ENCODE data around the gene GIT1.

The GIT1 gene

DNA sequence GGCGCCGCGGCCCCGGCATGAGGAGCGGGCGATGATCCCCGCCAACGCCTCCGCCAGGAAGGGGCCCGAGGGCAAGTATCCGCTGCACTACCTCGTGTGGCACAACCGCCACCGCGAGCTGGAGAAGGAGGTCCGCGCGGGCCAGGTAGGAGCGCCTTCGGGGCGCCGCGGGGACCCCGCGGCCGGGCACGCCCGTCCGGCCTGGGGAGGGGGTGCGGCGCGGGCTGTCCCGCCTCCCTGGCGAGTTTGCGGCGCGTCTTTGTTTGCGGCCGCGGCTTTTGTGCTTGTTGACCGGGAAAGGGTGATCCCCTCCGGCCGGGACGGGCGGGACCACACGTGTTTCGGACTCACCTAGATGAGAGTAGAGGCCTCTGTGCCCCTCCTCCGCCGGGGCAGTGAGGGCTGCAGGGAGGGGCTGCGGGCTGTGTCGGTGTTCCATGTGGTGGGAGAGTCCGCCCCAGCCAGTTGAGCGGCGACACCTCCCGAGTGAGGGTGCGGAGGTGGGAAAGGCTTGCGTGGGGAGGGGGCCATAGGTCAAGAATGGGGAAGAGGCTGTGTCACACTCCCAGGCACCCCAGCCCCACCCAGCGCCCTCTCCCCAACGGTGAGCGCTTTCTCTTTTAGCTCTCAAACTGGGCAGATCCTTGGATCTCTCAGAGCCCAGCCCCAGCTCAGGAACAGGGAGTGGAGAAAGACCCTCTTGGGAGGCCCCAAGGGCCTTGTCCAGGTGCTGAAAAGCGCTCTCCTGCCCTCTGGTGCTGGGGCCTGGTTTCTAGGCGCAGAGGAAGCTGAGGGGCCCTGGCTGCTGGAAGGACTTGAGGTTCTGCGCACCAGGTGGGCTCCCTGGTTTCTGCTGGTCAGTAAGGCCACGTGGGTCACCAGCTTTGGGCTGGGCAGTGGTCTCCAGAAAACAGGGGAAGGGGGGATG, 4.4 kb upstream of the GIT1 start:
- DNase-seq (ENCODE audit: low read depth in 2 of 2) = no peak

DNA sequence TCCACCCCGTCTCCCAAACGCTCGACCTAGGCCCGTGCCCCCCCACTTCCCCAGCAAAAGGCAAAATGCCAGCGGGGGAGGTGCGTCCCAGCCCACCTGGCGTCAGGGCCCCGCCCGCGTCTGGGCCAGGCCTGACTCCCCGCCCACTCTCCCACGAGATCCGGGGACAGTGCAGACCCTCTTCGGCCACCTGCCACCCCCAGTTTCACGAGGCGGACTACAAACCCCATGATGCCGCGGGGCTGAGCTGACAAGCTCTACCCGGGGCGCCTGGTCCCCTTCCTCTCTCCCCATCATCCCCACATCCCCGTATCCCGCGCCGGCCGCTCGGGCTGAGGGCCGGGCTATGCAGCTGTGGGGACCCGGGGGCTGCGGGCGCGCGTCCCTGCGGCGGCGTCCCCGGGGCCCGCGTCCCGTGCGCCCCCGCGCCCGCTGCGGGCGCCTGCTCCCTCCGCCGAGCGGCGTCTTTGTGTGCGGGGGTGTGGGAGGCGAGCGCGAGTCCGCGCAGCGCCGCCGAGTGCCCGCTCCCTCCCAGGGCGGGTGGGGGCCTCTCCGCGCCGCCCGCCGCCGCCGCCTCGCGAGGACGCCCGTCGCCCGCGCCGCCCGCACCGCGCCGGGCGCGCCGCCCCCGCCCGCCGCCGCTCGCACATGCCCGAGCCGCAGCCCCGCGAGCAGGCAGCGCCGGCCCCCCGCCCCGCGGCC, 3.6 kb upstream of the GIT1 start, which contains the start of gene ANKRD13B:
Gene ANKRD13B (plus strand): TSS at position 283 of the 702 bp plus-strand sequence. CDS start 490 bp downstream, outside the sequence.
- no peak for DNase-seq (ENCODE audit: low read depth in 2 of 2)

DNA sequence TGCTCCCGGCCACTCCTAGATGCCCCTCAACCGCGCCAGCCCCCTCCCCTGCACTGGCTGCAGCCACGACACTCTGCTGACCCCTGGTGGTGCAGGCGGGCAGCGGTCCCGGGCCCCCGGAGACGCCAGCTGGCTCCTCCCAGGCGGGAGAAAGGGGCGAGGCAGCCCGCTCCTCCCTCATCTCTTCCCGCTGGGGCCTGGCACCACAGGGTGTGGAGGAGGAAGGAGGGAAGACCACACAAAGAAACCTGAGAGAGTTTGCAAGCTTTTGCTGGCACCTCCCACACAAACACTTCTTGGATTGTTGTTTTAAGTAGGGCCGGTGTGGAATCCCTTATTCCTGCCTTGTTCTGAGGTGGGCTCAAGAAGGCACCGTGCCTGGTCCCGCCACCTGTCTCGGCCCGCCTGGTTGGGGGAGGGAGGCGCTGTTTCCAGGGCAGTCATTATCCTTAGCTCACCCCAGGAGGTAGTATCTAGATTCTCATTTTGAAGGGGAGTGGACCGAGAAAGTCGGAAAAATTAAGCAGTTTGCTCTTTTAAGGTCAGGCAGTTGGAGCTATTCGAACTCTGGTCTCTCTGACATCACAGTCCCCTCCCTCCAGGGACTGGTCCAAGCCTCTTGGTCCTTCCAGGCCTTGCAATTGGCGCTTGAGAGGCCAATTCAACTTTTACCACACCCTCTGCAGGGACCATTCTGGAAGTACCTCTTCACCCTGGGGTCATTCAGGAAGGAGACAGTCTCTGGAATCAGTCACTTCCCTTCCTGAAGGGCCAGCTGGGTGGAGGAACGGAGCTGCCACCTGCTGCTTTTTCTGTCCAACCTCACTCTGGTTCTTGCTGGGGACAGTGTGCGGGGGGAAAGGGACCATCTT, 2.5 kb upstream of the GIT1 start:
- peak; percentile 49 to 76 for DNase-seq (ENCODE audit: low read depth in 2 of 2)

DNA sequence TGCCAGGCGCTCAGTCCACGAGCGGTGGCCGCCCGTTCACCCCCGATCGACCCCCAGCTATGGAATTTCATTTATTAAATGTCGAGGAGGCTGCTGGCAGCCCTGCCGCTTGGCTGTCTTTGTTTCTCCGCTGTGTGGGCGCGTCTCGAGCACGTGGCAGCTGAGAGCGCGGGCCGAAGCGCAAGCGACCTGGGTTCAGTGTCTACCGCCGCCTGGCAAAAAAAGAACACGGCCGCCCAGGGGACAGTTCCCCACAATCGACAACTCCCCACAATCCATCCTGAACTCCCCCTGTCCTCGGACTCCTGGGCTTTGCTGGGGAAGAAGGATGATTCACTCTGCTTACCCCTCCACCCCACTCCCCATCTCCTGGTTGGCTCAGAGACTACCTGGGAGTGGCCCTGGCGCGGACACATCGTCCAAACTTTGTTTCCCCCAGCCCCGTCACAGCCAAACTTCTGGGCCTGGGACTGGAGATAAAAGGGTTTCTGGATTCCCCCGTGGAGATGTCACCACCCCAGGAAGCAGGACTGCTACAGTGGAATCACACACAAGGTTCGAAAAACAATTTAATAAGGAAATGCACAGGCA, 1.8 kb upstream of the GIT1 start:
- no peak for DNase-seq (ENCODE audit: low read depth in 2 of 2)

DNA sequence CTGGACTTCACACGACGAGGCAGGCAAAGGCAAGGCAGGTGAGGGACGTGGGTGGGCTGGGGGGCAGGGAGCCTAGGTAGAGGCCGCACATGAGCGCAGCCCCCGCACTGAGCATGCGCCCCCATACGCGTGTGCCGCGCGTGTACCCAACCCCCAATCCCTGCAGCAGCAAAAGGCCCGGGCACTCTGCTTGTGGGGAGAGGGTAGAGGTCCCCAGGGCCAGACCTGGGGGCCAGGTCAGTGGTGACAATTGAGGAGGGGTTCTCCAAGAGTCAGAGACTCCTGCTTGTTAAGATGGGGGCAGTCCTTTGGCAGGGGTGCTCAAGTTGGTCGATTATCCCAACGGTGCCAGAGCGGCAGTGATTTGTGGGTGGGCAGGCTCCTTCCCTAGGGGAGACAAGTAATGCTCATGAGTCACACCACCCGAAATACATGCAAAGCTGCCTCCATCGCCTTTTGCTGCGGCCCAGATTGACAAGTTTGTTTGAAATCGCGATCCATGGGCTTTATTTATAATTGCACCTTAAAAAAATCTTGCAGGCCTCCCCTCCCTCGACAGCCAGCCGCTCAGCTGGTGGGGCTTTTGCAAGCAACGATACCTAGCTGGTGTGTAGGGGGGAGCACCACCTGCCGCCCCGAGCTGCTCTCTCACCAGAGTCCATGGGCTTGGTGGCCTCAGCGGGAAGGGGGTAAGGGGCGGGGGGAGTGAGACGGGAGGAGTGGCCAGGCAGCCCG, 1.1 kb upstream of the GIT1 start:
- DNase-seq (ENCODE audit: low read depth in 2 of 2) = no peak

DNA sequence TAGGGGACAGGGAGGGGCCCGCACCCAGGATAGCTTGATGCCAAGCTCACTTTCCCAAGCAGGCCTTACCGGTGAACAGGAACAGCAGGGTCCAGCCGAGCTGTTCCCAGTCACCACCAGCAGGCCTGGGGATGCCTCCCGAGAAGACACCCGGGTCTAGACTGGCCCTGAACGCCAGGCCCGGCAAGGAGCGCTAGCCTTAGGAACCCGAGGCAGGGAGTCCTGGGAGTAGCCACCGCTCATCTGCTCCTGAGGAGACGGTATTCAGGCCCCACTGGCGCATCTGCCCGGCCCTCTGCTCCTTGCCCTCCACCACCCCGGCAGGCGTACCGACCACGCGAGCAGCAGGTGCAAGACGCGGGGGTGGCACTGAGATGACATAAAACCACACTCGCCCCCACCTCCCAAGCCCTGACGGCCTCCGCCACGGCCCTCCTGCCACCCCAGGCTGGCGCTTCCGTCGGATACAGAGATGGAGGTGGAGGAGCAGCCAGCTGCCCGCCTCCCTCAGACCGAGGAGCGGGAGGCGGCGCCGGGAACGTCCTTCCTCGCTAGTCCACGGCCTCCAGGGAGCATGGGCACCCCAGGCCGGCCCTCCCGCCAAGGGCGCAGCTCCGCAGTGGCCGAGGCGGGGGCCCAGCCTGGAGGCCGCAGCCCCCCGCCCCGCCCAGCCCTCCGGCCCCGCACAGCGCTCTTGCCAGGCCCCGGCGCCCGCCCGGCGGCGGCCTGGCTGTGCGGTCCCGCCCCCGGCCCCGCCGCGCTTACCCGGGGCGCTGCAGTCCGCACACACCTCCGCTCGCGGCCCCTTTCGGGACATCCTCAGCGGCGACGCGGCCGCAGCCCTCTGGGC, 661 bp downstream of the GIT1 start:
- no peak for DNase-seq (ENCODE audit: low read depth in 2 of 2)

DNA sequence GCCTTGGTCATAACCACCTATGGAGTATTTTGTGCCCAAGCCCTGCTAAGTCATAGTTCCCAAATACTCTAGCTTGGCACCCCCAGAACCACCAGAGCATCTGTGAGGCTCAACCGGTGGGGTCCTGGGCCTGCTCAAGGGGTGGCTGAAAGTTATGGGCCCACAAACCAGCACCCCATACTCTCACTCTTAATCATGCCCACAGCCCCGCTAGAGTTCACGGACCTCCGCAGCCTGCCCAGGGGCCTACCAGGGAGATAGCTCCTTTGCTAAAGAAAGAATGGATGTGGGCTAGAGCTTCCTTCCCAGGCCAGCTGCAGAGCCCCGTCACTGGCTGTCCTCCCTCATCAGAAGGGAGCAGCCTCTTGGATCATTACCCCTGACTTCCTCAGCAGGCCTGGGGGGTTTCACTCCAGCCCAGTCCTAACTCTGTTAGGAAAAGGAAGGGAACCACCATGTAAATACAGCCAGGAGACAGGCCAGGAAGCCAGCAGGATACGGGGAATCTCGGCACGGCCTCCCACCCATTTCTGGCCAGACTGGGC, 1.4 kb downstream of the GIT1 start:
- DNase-seq (ENCODE audit: low read depth in 2 of 2) = no peak

DNA sequence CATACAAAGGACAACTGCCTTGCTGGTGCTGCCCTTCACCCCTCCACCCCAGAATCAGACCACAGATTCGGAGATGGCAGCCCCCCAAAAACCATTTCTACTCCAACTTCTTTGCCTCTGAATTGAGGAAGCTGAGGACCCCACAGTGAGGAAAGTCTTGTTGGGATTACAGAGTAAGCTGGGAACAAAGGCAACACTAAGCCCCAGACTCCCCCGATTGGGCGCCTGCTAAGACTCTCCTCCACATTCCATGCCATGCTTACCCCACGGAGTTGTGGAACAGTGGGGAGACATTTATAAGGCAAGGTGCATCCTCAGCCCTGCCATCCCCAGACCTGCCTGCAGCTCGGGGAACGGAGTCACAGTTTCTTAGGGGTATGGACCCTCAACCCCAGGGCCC, 1.9 kb downstream of the GIT1 start:
- no peak for DNase-seq (ENCODE audit: low read depth in 2 of 2)

DNA sequence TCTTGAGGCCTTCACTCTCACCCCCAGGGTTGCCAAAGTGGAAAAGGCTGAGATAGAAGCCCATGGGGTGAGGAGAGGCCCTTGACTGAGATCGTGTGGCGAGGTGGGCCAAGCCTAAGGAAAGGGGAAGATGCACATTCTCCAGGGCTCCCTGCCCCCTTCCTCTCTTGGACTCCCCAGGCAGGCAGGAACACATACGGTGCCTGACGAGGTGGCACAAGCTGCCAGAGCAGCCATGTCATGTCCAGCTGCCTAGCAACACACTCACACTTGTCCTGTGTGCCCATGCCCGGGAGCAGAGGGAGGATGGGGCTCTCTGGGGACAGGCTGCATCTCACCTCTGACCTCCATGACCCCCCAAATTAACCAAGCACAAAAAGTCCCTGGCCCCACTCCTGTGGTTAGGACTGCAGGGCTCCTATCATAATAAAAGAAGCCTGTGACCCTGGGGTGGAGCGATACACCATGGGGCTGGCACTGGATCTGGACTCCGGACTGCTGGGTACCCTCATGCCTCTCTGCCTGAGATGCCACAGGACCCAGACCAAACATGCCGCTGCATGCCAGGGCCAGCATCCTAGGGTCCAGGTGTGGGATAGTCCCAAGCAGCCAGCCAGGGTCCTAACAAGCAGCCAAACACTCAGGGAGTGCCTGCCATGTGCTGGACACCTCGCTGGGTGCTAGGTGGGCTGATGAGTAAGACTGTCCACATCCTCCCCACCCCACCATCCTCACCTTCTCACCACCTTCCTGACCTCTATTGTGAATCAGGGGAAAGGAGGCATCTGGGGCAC, 2.6 kb downstream of the GIT1 start:
- DNase-seq (ENCODE audit: low read depth in 2 of 2) = no peak

DNA sequence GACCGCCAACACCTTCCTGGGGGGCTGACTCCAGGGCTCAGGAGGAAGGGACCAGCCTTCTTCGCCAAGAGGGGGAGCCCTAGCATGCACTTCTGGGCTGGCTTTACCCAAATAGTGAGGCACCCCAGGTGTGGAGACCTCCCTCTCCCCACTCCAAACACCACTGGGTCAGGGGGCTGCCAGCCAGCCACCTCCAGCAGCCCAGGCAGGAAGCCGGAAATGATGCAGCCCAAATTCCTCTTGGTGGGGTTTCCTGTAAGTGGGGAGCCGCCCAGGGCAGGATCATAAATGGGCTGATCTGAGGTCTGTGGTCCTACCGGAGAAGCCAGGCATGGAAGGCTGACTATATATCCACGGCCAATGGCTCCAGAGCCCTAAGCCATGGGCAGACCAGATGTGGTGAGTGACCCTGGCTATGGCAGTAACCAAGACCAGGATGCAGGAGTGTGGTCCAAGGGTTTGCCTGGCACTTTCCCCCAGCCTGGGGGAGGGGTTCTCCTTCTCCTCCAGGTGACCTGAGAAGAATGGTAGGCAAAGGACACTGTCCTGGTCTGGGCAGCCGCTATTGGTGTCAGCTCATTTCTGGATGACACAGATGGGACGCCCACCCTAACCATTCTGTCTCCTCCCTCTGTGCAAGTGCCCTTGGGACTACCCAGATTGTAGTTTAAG, 4.2 kb downstream of the GIT1 start:
- no peak for DNase-seq (ENCODE audit: low read depth in 2 of 2)

DNA sequence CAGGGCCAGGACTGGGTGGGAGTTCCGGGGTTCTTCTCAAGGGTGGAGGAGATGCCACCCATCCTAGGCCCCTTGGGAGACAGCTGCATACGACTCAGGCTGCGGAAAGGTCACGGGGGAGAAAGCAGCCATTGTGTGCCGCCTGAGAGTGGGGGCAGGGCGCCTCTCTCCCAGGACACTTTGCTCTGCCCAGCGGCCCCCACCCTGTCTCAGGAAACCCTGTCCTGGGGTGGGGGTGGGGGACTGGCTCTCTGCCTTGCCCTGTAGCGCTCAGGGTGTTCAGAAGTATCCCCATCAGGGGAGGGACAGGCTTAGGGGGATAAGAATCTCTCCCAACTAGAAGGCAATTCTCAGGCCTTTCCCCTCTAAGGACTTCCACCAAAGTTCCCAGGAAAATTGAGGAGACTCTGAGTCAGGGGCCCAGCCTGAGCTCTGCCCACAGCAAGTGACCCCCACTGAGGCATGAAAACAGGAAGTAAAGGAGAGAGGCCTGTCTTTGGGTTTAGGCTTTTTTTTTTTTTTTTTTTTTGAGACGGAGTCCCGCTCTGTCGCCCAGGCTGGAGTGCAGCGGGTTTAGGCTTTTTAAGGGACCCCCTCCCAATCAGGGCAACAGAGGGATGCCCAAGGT, 4.9 kb downstream of the GIT1 start:
- no peak for DNase-seq (ENCODE audit: low read depth in 2 of 2)

DNA sequence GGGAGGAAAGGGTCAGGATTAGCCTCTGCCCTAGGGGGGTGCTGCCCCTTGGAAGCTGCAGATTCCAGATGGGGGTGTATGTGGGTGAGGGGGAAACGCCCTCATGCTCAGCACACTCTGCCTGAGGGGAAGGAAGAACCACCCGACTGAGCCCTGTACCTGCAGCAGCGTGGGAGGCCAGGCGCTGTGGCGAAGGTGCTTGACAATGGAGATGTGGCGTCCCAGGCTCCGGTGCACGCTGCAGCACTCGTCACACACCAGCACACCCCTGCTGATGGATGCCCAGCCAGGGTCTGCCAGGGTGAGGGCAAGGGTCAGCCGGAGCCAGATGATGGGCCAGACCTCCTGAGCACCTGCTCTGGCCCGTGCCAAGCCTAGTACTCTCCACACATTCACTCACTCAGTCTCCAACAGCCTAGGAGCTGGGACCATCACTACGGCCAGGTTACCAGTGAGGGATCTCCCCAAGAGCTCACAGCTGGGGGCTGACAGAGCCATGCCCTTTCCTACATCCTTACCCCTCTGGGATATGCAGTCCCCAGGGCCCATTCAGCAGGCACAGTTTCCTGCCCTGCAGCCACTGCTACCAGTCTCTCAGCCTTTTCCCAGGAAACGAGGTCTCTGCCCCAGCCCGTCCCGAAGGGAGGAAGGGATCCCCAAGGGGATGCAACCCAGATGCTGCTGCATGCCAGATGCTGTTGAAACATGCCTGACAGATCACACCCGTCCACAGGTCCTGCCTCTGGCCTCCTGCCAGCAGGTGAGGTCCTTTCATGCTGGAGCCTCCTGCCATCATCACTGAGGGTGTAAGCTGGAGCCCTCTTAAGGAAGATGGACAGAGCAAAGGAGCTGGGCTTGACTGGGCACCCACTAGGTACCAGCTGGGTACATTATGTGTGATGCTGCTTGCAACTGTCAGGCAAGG, 5.9 kb downstream of the GIT1 start:
- DNase-seq (ENCODE audit: low read depth in 2 of 2) = no peak

DNA sequence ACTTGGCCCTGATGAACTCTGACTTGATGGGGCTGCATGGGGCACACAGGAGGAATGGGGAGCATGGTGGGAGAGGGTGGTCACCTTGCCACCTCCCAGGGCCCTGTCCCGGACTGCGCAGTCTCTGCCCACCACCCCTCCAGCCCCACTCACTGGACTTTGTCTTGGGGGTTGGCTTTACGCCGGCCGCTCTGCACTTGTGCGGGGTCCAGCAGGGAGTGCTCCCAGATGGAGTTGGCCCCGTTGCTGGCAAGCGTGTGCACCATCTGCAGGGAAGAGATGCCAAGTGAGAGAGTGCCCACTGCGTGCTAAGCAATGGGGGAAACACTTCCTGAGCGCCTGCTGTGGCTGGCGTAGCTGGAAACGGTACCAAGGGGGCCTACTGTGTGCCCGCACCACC, 6.7 kb downstream of the GIT1 start:
- no peak for DNase-seq (ENCODE audit: low read depth in 2 of 2)

DNA sequence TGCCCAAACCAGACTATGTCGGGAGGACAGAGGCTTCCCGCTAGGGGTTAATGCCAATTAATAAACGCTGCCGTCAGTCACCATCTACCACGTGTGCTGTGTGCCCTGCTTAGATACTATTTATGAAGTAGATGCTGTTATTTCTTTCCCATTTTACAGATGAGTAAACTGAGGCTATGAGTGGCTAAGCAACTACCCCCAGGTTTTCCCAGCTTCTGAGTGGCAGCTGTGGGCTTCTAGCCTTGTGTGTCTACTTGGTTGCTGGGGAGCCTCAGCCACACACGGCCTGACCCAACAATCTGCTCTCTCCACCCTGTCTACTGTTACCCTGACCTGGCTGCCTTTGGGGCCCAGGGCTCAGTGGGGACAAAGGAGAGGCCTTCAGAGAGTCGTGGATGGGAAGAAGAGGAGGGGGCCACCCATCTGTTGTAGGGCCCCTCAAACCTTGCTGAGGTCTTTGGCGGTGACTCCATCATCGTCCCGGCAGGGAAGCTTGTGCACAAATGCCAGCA, 7.1 kb downstream of the GIT1 start:
- no peak for DNase-seq (ENCODE audit: low read depth in 2 of 2)

DNA sequence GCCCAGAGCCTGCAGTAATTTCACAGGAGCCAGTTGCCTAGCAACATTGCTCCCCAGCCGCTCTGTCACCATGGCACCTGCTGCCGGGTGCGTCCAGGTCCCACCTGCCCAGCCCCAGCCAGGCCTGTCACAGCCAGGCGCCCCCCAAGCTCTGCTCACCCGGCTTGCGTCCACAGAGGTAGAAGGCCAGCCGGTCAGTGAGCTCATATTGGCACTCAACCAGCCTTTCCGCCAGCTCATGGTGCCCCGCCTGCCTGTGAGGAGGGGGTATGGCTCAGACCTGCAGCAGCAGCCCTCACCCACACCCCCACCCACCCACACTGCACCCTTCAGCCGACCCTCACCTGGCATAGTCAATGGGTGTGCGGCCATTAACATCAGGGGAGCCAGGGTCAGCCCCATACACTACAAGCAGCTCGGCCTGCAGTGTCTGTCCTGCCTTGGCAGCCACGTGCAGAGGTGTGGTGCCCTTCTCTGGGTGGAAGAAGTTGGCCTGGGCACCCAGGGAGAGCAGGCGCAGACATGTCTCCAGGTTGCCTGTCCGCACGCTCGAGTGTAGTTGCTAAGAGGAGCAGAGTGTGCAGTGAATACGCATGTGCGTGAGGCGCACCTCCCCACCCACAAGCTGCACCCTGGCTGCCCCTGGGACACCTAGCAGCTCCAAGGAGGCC, 7.7 kb downstream of the GIT1 start:
- DNase-seq (ENCODE audit: low read depth in 2 of 2) = no peak

Data from stimulated activated CD4-positive, alpha-beta T cell treated with anti-CD3 and anti-CD28 coated beads, Interleukin-1b, Interleukin-23, amount 100 ng/mL, for 1 hour (primary cell).